GM19468 (cell line): ENCODE results near the gene LVRN.

Experiments
- ATAC-seq: cut with Tn5 transposase; IDR thresholded peaks from one replicate; pipeline ENCODE4 v1.9.1; 2021; ENCODE audit warnings: mild to moderate bottlenecking, moderate library complexity, moderate number of reproducible peaks; ENCODE audit not compliant: unreplicated experiment; ENCODE audit errors: extremely low read depth

The LVRN gene

GRCh38 chr5:116011046-116011445, 48.8 kb downstream of the LVRN start:
- no peak for ATAC-seq

GRCh38 chr5:116013207-116013785, 51.0 kb downstream of the LVRN start:
- ATAC-seq: no peak

DNA sequence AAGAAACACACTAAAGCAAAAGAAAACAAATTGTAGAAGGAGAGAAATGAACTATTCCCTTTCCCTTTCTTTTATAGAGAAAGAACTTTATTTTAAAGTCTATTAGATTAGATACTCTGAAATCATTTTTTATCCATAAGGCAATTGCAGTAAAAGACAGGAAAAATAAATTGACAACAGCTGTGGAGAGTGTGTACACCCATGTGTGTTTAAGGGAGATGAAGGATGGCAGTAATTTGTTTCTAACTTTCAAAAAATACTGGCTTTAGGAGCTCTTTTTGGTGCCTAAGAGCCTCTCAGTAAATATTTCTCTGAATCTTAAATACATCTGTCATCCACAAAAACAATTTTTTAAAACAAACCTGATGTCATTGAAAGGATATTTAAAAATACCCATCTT, 51.7 kb downstream of the LVRN start:
- no peak for ATAC-seq

- ATAC-seq: no peak
These were observed 61.3 kb downstream of the LVRN start for GRCh38 chr5:116023619-116024018.

DNA sequence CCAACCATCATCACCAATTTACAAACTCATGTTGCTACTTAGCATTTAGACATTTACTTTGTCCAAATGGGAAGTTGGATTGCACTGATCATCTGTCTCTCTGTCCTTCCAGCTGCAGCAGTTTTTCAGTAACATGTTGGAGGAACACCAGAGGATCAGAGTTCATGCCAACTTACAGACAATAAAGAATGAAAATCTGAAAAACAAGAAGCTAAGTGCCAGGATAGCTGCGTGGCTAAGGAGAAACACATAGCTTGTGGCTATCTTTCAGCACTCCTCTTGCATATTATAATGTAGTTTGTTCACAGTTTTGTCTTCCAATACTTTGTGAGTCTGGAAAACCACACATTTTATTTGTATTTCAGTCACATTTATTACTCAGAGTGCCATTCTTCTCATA, 63.6 kb downstream of the LVRN start:
- no peak for ATAC-seq

DNA sequence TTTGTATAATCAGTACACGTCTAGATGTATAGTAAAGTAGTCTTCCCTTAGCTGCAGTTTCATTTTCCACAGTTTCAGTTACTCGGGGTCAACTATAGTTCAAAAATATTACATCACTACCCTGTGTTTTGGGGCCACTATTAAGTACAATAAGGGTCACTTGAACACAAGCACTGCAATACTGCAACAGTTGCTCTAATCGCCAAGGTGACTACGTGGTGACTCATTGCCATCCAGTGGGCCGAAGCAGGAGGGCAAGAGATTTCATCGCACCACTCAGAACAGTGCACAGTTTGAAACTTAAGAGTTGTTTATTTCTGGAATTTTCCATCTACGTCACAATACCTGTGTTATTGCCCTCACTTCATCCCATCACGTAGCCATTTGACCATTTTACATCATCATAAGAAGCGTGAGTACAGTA, 69.8 kb downstream of the LVRN start, which contains the start of gene ARL14EPL:
TSS of gene ARL14EPL (plus strand) at position 379 of the 424 bp plus-strand sequence. CDS start 18,994 bp downstream, outside the sequence.
- peak; percentile 50 for ATAC-seq

DNA sequence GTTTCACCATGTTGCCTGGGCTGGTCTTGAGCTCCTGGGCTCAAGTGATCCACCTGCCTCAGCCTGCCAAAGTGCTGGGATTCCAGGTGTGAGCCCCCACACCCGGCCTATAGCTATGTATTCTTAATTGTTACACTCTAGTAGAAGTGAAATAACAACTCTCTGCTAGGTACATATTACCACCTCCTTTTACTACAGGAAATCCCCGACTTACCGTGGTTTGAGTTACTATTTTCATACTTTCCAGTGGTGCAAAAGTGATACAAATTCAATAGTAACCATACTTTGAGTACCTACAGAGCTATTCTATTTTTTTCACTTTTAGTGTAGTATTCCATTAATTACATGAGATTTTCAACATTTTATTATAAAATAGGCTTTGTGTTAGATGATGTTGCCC, 70.7 kb downstream of the LVRN start:
- no peak for ATAC-seq

GRCh38 chr5:116035123-116035522, 72.8 kb downstream of the LVRN start:
- no peak for ATAC-seq

DNA sequence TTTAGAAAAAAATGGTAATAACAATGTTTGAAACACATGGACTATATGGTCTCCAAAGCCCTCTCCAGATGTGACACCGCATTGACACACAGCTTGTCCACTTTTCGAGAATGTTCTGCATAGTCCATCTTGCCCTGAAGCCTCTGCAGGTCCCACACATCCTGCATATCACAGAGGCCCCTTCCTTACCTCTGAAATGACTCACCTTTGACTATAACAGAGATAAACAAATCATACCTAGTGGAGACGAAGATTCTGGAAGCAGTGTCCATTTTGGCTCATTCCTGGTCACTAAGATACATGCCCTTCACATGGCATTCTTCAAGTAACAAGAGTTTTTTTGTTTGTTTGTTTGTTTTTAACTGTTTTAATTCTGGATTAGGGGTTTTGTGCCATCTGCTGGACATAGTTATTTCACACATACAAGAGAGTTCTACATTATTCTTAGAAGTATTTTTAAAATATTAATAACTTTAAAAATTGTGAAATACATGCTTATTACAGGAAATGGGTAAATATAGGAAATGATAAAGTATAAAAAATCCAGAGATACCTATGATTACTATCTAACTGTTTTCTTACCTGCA, 75.1 kb downstream of the LVRN start:
- no peak for ATAC-seq

GRCh38 chr5:116038817-116039216, 76.5 kb downstream of the LVRN start:
- no peak for ATAC-seq

DNA sequence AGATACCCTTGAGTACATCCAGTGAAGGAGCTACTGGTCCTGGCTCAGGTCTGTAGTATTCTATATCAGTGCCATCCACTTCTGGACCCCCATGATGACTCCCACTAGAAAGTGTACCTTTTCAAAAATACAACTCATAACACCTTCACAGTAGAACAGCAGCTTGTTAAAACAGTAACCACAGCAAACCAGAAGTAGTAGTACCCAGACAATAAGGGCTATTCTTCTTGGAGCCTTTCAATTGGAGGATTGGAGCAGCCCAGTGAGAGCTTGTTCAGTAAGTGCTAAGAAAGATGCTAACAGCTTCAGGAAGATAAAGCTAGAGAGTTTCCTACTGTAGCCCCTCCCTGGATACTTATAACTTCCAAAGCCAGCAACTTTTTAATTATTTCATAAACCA, 80.1 kb downstream of the LVRN start:
- ATAC-seq: no peak

DNA sequence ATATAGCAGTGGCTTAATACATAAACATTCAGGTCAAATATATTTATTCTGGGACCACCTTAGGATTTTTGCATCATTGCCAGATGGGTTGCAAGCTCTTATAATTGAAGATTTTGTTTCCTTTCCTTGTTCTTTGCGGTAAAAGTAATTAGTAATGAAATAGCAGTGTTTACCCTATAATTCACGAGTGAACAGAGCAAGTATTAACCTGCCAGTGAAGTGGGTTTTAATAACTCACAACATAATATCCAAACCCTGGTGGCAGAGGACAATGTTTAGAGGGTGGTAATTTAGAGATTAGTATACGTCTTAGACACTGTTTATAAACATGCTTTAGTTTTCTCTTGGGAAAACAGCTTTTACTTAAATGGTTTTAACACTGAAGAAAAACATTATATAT, 81.8 kb downstream of the LVRN start:
- ATAC-seq: no peak

DNA sequence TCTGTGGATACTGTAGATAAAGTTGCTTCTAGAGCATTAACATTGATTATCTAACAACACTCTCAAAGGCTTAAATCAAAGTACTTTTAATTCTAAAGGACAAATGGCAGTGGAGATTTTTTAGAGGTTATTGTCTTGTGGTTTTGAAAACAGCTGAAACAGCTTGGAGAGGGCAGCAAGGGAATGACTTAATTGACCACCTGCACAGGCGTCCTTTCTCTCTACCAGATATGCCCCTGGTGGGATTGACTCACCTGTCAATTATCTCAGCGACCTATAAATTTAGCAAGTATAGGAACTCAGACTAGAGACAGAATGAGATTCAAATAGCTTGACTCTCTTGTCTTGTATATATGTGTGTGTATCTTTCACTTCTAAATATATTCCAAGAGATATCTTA, 83.5 kb downstream of the LVRN start:
- no peak for ATAC-seq

DNA sequence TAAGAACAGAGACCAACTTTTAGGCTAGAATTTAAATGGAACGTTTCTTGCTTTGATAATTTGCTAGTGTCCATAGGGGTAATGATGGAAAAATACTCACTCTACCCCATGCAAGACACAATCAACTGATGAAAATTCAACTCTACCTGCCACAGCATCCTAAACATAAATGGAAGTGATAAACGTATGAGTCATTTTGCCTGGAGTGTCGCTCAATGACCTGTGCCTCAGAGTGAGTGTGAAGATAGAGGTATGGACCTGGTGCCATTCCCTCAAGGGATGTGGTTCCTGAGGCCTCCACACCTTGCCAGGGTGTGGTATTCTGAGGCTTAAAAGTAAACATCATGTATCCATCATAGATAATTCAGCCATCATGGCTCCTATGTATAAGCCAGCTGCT, 84.0 kb downstream of the LVRN start:
- no peak for ATAC-seq

DNA sequence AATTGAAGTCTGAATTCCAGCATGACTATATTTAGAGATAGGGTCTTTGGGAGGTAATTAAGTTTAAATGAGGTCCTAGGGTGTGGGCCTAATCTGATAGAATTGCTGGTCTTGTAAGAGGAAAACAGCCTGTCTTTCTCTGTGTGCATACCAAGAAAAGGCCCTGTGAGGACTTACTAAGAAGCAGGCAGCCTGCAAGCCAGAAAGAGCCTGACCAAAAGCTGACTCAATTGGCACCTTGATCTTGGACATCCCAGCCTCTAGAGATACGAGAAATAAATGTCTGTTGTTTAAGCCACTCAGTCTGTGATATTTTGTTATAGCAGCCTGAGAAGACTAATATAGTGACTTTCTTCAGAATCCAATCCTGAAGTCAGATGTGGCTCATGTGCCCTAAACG, 84.5 kb downstream of the LVRN start:
- no peak for ATAC-seq

GRCh38 chr5:116058346-116058936, 96.2 kb downstream of the LVRN start:
- ATAC-seq: no peak

- no peak for ATAC-seq
These were observed 100.1 kb downstream of the LVRN start for GRCh38 chr5:116062352-116062751.

DNA sequence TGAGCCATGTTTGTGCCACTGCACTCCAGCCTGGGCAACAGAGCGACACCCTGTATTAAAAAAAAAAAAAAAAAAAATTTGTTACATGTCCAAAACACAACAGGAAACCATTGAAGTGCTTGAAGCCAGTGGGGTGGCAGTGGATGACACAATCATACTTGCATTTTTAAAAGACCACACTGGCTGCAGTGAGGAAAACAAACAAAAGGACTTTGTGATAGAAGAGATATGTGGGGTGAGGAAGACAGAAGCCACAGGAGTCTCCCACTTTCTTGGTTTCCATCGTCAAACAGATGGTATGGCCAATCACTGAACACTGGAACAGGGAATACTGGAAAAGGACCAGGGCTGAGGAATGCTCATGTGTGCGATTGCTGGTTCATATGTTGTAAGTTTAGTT, 101.7 kb downstream of the LVRN start:
- ATAC-seq: no peak

- no peak for ATAC-seq
These were observed 105.9 kb downstream of the LVRN start for GRCh38 chr5:116068028-116068632.

DNA sequence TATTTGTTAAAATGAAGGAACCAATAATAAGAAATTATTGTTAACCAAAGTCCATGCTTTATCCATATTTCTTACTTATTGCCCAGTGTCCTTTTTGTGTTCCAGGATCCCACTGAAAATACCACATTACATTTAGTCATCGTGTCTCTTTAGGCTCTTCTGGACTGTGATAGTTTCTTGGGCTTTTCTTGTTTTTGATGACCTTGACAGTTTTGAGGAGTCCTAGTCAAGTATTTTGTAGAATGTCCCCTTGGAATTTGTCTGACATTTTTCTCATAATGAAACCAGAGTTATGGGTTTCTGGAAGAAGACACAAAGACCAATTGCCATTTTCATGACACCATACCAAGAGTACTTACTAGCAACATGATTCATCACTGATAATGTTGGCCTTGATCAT, 108.9 kb downstream of the LVRN start:
- no peak for ATAC-seq

- ATAC-seq: no peak
These were observed 113.0 kb downstream of the LVRN start for GRCh38 chr5:116075191-116075831.
